Right atrium auricular region (tissue), 2 donors: ENCODE measurements around the gene ERBB4. TPM values are rescaled to one million over a fixed set of nuclear protein-coding genes. Genes with fewer than 3 reads are reported as not detected.

Source experiments
- DNase-seq: peaks from one replicate; pipeline ENCODE4 v3.0.0-alpha.2; 2019; ENCODE audit warnings: low spot score
- H3K27ac ChIP-seq, 2 donors: fragments of 200-600 bp; sonication (generic); 1 replicate in 1 of 2; 2 replicates in 1 of 2; pipeline ENCODE4 v1.5.1; 2016 to 2019
- H3K27me3 ChIP-seq, 2 donors: fragments of 200-600 bp; sonication (generic); one replicate each; pipeline versions ENCODE4 v1.5.1 to v1.6.0; 2017 to 2019
- H3K36me3 ChIP-seq: fragments of 200-600 bp; sonication (generic); one replicate; pipeline ENCODE4 v1.5.1; 2016
- H3K4me1 ChIP-seq, 2 donors: fragments of 200-600 bp; sonication (generic); one replicate each; pipeline versions ENCODE4 v1.5.1 to v1.6.0; 2017 to 2019
- H3K4me3 ChIP-seq, 2 donors: fragments of 200-600 bp; sonication (generic); 1 replicate in 1 of 2; 2 replicates in 1 of 2; pipeline ENCODE4 v1.5.1; 2017 to 2019; ENCODE audit warnings: mild to moderate bottlenecking in 1 of 2, moderate library complexity in 1 of 2
- H3K9me3 ChIP-seq, 2 donors: fragments of 200-600 bp; sonication (generic); one replicate each; pipeline ENCODE4 v1.5.1; 2019
- CTCF ChIP-seq, 2 donors: fragments of 200-600 bp; sonication (generic); IDR thresholded peaks; one replicate each; pipeline ENCODE4 v1.5.1; 2019; ENCODE audit warnings: antibody characterized with exemption in 2 of 2
- total RNA-seq, 2 donors: library from RNA; depleted of rRNA; stranded (reverse); fragments of >200 nt; gene quantifications; one replicate each; pipeline ENCODE4 v1.1.0, GENCODE V29; 2016

The ERBB4 gene
- total RNA-seq, 2 donors from 2014 or later, result 12.4 to 22.4 TPM

- Histone ChIP-seq H3K9me3 (no peaks in the 10 kb centered on the region), H3K4me1 (peaks cover 0 to 4% of the 10 kb centered on the region in 2 donors), H3K4me3 (no peak overlapping the region), H3K27me3 (no peaks in the 10 kb centered on the region), H3K36me3 (no peaks in the 10 kb centered on the region), H3K27ac (peak overlapping the region; percentile 52 to 82)
- no peak for DNase-seq
- no peak for TF ChIP-seq CTCF (IDR thresholded peaks at IDR 0.05)
These were observed 639.9 kb downstream of the ERBB4 start for GRCh38 chr2:211898702-211899101.

GRCh38 chr2:211881449-211881848 lies 657.2 kb downstream of the ERBB4 start:
- TF ChIP-seq CTCF (IDR thresholded peaks at IDR 0.05), result no peak
- no peak for DNase-seq
- no peaks in the 10 kb centered on the region for H3K27me3 ChIP-seq
- H3K4me1 ChIP-seq, result no peaks in the 10 kb centered on the region
- no peak overlapping the region for H3K27ac ChIP-seq
- no peak overlapping the region for H3K4me3 ChIP-seq
- H3K36me3 ChIP-seq, result no peaks in the 10 kb centered on the region
- no peaks in the 10 kb centered on the region for H3K9me3 ChIP-seq

- Histone ChIP-seq H3K9me3 (no peaks in the 10 kb centered on the region), H3K4me3 (no peak overlapping the region), H3K4me1 (no peaks in the 10 kb centered on the region), H3K36me3 (no peaks in the 10 kb centered on the region), H3K27ac (no peak overlapping the region), H3K27me3 (no peaks in the 10 kb centered on the region)
- peak in 1 of 2 donors; percentile 46 for TF ChIP-seq CTCF (IDR thresholded peaks at IDR 0.05)
- no peak for DNase-seq
These were observed 659.3 kb downstream of the ERBB4 start for GRCh38 chr2:211879323-211879722.

- no peak for DNase-seq
These were observed 661.5 kb downstream of the ERBB4 start for GRCh38 chr2:211877061-211877460.

GRCh38 chr2:211875488-211875887 lies 663.1 kb downstream of the ERBB4 start:
- H3K36me3 ChIP-seq, result no peaks in the 10 kb centered on the region
- DNase-seq, result no peak
- H3K9me3 ChIP-seq, result no peaks in the 10 kb centered on the region
- TF ChIP-seq CTCF (IDR thresholded peaks at IDR 0.05), result no peak
- H3K4me3 ChIP-seq, result no peak overlapping the region
- no peaks in the 10 kb centered on the region for H3K4me1 ChIP-seq
- no peak overlapping the region for H3K27ac ChIP-seq
- no peaks in the 10 kb centered on the region for H3K27me3 ChIP-seq

More at GRCh38 chr2:211877061-211877460, 661.5 kb downstream of the ERBB4 start:
- TF ChIP-seq CTCF (IDR thresholded peaks at IDR 0.05), result no peak
- Histone ChIP-seq H3K27me3 (no peaks in the 10 kb centered on the region), H3K4me1 (no peaks in the 10 kb centered on the region), H3K4me3 (no peak overlapping the region), H3K27ac (no peak overlapping the region), H3K36me3 (no peaks in the 10 kb centered on the region), H3K9me3 (no peaks in the 10 kb centered on the region)

GRCh38 chr2:211868996-211869533 lies 669.5 kb downstream of the ERBB4 start:
- Histone ChIP-seq H3K9me3 (no peaks in the 10 kb centered on the region), H3K27ac (no peak overlapping the region), H3K36me3 (no peaks in the 10 kb centered on the region), H3K4me1 (no peaks in the 10 kb centered on the region), H3K4me3 (no peak overlapping the region), H3K27me3 (no peaks in the 10 kb centered on the region)
- TF ChIP-seq CTCF (IDR thresholded peaks at IDR 0.05), result no peak
- no peak for DNase-seq
